H9 (cell line): Measurements from ENCODE around the gene PGK1. TPM values are rescaled to one million over a fixed set of nuclear protein-coding genes. Genes with fewer than 3 reads are reported as not detected.

Experiments
- DNase-seq: peaks from one replicate; pipeline ENCODE4 v3.0.0-alpha.2; 2017
- H2AFZ ChIP-seq: one replicate; pipeline ENCODE4 v1.6.1; 2013; ENCODE audit warnings: mild to moderate bottlenecking, low read length, control low read depth, moderate library complexity
- H2AK5ac ChIP-seq: 2 replicates; pipeline ENCODE4 v1.6.1; 2013; ENCODE audit warnings: low read length, control low read depth, mixed read lengths; ENCODE audit not compliant: insufficient read length
- H2BK120ac ChIP-seq: one replicate; pipeline ENCODE4 v1.6.1; 2013; ENCODE audit warnings: low read depth, mild to moderate bottlenecking, low read length, control low read depth, inconsistent platforms; ENCODE audit not compliant: poor library complexity, severe bottlenecking
- H2BK12ac ChIP-seq: 2 replicates; pipeline ENCODE4 v1.6.1; 2013; ENCODE audit warnings: low read length, control low read depth, mixed read lengths, low read depth; ENCODE audit not compliant: insufficient read length
- H2BK15ac ChIP-seq: 2 replicates; pipeline ENCODE4 v1.6.1; 2013; ENCODE audit warnings: low read depth, low read length, control low read depth
- H2BK20ac ChIP-seq: one replicate; pipeline ENCODE4 v1.6.1; 2013; ENCODE audit warnings: low read depth, mild to moderate bottlenecking, low read length, control low read depth, inconsistent platforms; ENCODE audit not compliant: poor library complexity, severe bottlenecking
- H2BK5ac ChIP-seq: 2 replicates; pipeline ENCODE4 v1.6.1; 2013; ENCODE audit warnings: low read length, control low read depth, mixed read lengths; ENCODE audit not compliant: insufficient read length
- H3K14ac ChIP-seq: 2 replicates; pipeline ENCODE4 v1.6.1; 2013; ENCODE audit warnings: low read length, control low read depth; ENCODE audit not compliant: insufficient read depth
- H3K18ac ChIP-seq: 2 replicates; pipeline ENCODE4 v1.6.1; 2013; ENCODE audit warnings: low read depth, mild to moderate bottlenecking, mixed read lengths, low read length, control low read depth; ENCODE audit not compliant: insufficient read length
- H3K23ac ChIP-seq: 2 replicates; pipeline ENCODE4 v1.6.1; 2013; ENCODE audit warnings: low read length, control low read depth, mixed read lengths, low read depth; ENCODE audit not compliant: insufficient read length
- H3K23me2 ChIP-seq: 2 replicates; pipeline ENCODE4 v1.6.1; 2013; ENCODE audit warnings: low read depth, mild to moderate bottlenecking, mixed read lengths, low read length, control low read depth; ENCODE audit not compliant: insufficient read length, poor library complexity, severe bottlenecking
- H3K27ac ChIP-seq: 2 replicates; pipeline ENCODE4 v1.5.1; 2013; ENCODE audit warnings: low read length, control low read depth, mixed read lengths, low read depth; ENCODE audit not compliant: insufficient read length
- H3K27me3 ChIP-seq: 2 replicates; pipeline ENCODE4 v1.6.1; 2013; ENCODE audit warnings: low read length, control low read depth, inconsistent platforms; ENCODE audit not compliant: insufficient read depth
- H3K4ac ChIP-seq: 2 replicates; pipeline ENCODE4 v1.6.1; 2013; ENCODE audit warnings: low read depth, mild to moderate bottlenecking, control low read depth, inconsistent platforms, low read length, moderate library complexity
- H3K4me1 ChIP-seq: 2 replicates; pipeline ENCODE4 v1.6.1; 2013; ENCODE audit warnings: low read length, control low read depth, inconsistent platforms; ENCODE audit not compliant: insufficient read depth
- H3K4me2 ChIP-seq: 2 replicates; pipeline ENCODE4 v1.6.1; 2013; ENCODE audit warnings: low read length, control low read depth, mixed read lengths; ENCODE audit not compliant: insufficient read length, insufficient read depth
- H3K56ac ChIP-seq: 2 replicates; pipeline ENCODE4 v1.6.1; 2013; ENCODE audit warnings: low read depth, mild to moderate bottlenecking, mixed read lengths, low read length, control low read depth; ENCODE audit not compliant: insufficient read length
- H3K79me1 ChIP-seq: 2 replicates; pipeline ENCODE4 v1.6.1; 2013; ENCODE audit warnings: low read depth, mild to moderate bottlenecking, moderate library complexity, low read length, control low read depth, inconsistent platforms; ENCODE audit not compliant: insufficient read depth, poor library complexity, severe bottlenecking
- H3K79me2 ChIP-seq: 2 replicates; pipeline ENCODE4 v1.6.1; 2013; ENCODE audit warnings: low read length, control low read depth, inconsistent platforms; ENCODE audit not compliant: insufficient read depth
- H3K9ac ChIP-seq: 2 replicates; pipeline ENCODE4 v1.6.1; 2013; ENCODE audit warnings: low read length, control low read depth, mixed read lengths; ENCODE audit not compliant: insufficient read length; ENCODE audit errors: extremely low read depth
- H3K9me3 ChIP-seq: one replicate; pipeline ENCODE4 v1.6.1; 2013; ENCODE audit warnings: low read depth, low read length, inconsistent platforms; ENCODE audit not compliant: control insufficient read depth
- H3T11ph ChIP-seq: one replicate; pipeline ENCODE4 v1.6.1; 2013; ENCODE audit warnings: mild to moderate bottlenecking, low read length, control low read depth, inconsistent platforms
- H4K20me1 ChIP-seq: one replicate; pipeline ENCODE4 v1.6.1; 2013; ENCODE audit not compliant: control insufficient read depth, insufficient read length, insufficient read depth
- H4K5ac ChIP-seq: 2 replicates; pipeline ENCODE4 v1.6.1; 2013; ENCODE audit warnings: low read depth, mild to moderate bottlenecking, mixed read lengths, low read length, control low read depth; ENCODE audit not compliant: insufficient read length
- H4K8ac ChIP-seq: replicated peaks from 2 replicates; pipeline ENCODE4 v1.6.1; 2013; ENCODE audit warnings: low read length, control low read depth, mixed read lengths, low read depth; ENCODE audit not compliant: insufficient read length
- H4K91ac ChIP-seq: 2 replicates; pipeline ENCODE4 v1.6.1; 2013; ENCODE audit warnings: low read depth, mild to moderate bottlenecking, moderate library complexity, mixed read lengths, low read length, control low read depth; ENCODE audit not compliant: insufficient read length
- H3K27ac Mint-ChIP-seq, 3 experiments: 2 replicates in 2 of 3; 3 replicates in 1 of 3; pipeline ENCODE4 v1.8.0; 2020 to 2021; ENCODE audit warnings: mixed read lengths in 3 of 3, mild to moderate bottlenecking in 1 of 3, moderate library complexity in 1 of 3
- H3K27me3 Mint-ChIP-seq: 2 replicates; pipeline ENCODE4 v1.8.0; 2021; ENCODE audit warnings: low read depth, mild to moderate bottlenecking, moderate library complexity, mixed read lengths
- H3K36me3 Mint-ChIP-seq, 3 experiments: 2 replicates in 2 of 3; 3 replicates in 1 of 3; pipeline ENCODE4 v1.8.0; 2020 to 2021; ENCODE audit warnings: low read depth in 3 of 3, mixed read lengths in 3 of 3; ENCODE audit not compliant: insufficient read depth in 1 of 3
- H3K4me1 Mint-ChIP-seq, 2 experiments: 2 replicates each; pipeline ENCODE4 v1.8.0; 2020; ENCODE audit warnings: mixed read lengths in 2 of 2
- H3K4me3 Mint-ChIP-seq, 2 experiments: 2 replicates in 1 of 2; 3 replicates in 1 of 2; pipeline ENCODE4 v1.8.0; 2020 to 2021; ENCODE audit warnings: mild to moderate bottlenecking in 2 of 2, mixed read lengths in 2 of 2, moderate library complexity in 1 of 2
- H3K9me3 Mint-ChIP-seq, 2 experiments: 2 replicates in 1 of 2; 3 replicates in 1 of 2; pipeline ENCODE4 v1.8.0; 2020; ENCODE audit warnings: mild to moderate bottlenecking in 2 of 2, mixed read lengths in 2 of 2, moderate library complexity in 1 of 2
- CTCF ChIP-seq: fragments of 200-600 bp; sonication (generic); conservative IDR thresholded peaks from 3 replicates; pipeline ENCODE4 v1.8.0; 2021; ENCODE audit warnings: antibody characterized with exemption, mild to moderate bottlenecking
- WGBS: extraction: QIAGEN DNeasy Blood & Tissue Kit; methylation state at CpG from one replicate; pipeline ENCODE4 v1.1.7; 2013; ENCODE audit warnings: missing lambda C conversion rate, low lambda C conversion rate, mixed read lengths; ENCODE audit not compliant: insufficient read length; ENCODE audit errors: extremely low coverage; 5-methylcytosine and 5-hydroxymethylcytosine counted together
- total RNA-seq: library from RNA; stranded (reverse); gene quantifications from 2 replicates; pipeline ENCODE4 v1.2.1, GENCODE V29; 2021

PGK1 gene
- total RNA-seq, 1 experiment from 2014 or later = 581 TPM

GRCh38 chrX:78109458-78109857 lies 5.4 kb downstream of the PGK1 start:
- H2BK15ac ChIP-seq = no peak overlapping the region
- DNase-seq = no peak
- no peak overlapping the region for H3T11ph ChIP-seq
- H3K27ac ChIP-seq = no peak overlapping the region
- H3K27me3 Mint-ChIP-seq = no peaks in the 10 kb centered on the region
- H4K20me1 ChIP-seq = peaks cover 2% of the 10 kb centered on the region
- no peak overlapping the region for H2AFZ ChIP-seq
- no peaks in the 10 kb centered on the region for H3K79me1 ChIP-seq
- no peak overlapping the region for H3K9ac ChIP-seq
- H3K36me3 Mint-ChIP-seq = peaks cover 42 to 68% (median 64%) of the 10 kb centered on the region in 3 experiments
- no peaks in the 10 kb centered on the region for H3K27me3 ChIP-seq
- H3K23me2 ChIP-seq = peaks cover 4% of the 10 kb centered on the region
- H3K4ac ChIP-seq = no peak overlapping the region
- H2BK20ac ChIP-seq = no peak overlapping the region
- peak overlapping the region in 1 of 2 experiments; percentile 21; a peak in 2 of 5 replicates for H3K4me3 Mint-ChIP-seq
- H3K79me2 ChIP-seq = peaks cover 44% of the 10 kb centered on the region
- no peak overlapping the region for H2BK12ac ChIP-seq
- H3K4me1 Mint-ChIP-seq = peaks cover 24 to 35% of the 10 kb centered on the region in 2 experiments
- no peak overlapping the region for H3K18ac ChIP-seq
- peaks cover 58 to 64% of the 10 kb centered on the region in 2 experiments for H3K9me3 Mint-ChIP-seq
- no peak overlapping the region for H2BK5ac ChIP-seq
- no peaks in the 10 kb centered on the region for H3K4me1 ChIP-seq
- whole genome bisulfite sequencing = no CpG with 5 or more reads among the region's 2 CpGs
- H4K91ac ChIP-seq = no peak overlapping the region
- peaks cover 6% of the 10 kb centered on the region for H3K9me3 ChIP-seq
- TF ChIP-seq CTCF = no peak
- H2BK120ac ChIP-seq = no peak overlapping the region
- H4K5ac ChIP-seq = no peak overlapping the region
- no peak overlapping the region for H3K14ac ChIP-seq
- no peak overlapping the region for H3K23ac ChIP-seq
- no peak overlapping the region for H2AK5ac ChIP-seq
- H4K8ac ChIP-seq = no peak overlapping the region
- no peak overlapping the region for H3K56ac ChIP-seq
- H3K27ac Mint-ChIP-seq = peak overlapping the region in 1 of 3 experiments; percentile 72; a peak in 2 of 7 replicates
- H3K4me2 ChIP-seq = no peak overlapping the region
